Measurements from ENCODE around the gene CCDC92.

- TF ChIP-seq EZH2 (IDR thresholded peaks at IDR 0.05; ENCODE audit: borderline replicate concordance, insufficient read depth, low read depth, low read length, poor library complexity, severe bottlenecking) = no peak
- TF ChIP-seq CTCF (IDR thresholded peaks at IDR 0.05) = no peak
These were observed 14.4 kb upstream of the CCDC92 start for GRCh38 chr12:123987022-123987421.
